ENCODE data around the gene FHIT. TPM values are rescaled to one million over a fixed set of nuclear protein-coding genes. Genes with fewer than 3 reads are reported as not detected.

Gene FHIT
- total and polyA plus RNA-seq, 10 of the 15 experiments (the other 5 are each of a cell fraction or from before 2014, with no cell fraction given): 4.2 to 14.9 (median 9.4) TPM

GRCh38 chr3:59935025-59935424 lies 1316.2 kb downstream of the FHIT start (continued):
- TF ChIP-seq ATF2 (IDR thresholded peaks at IDR 0.05; ENCODE audit: low read length): peak; percentile 78
- TF ChIP-seq PKNOX1 (IDR thresholded peaks at IDR 0.05): no peak
- TF ChIP-seq HCFC1 (IDR thresholded peaks at IDR 0.05; ENCODE audit: low read length): no peak
- TF ChIP-seq CREB1 (IDR thresholded peaks at IDR 0.05; ENCODE audit: low read depth): peak; percentile 55; the same call in 1 of the 2 replicates
- TF ChIP-seq IRF4 (IDR thresholded peaks at IDR 0.05; ENCODE audit: low read depth, low read length): peak; percentile 90
- TF ChIP-seq SUPT20H (IDR thresholded peaks at IDR 0.05; ENCODE audit: borderline replicate concordance, control insufficient read depth, low read depth, low read length): no peak
- peak; percentile 72; the same call in 1 of the 2 replicates for TF ChIP-seq CREM (IDR thresholded peaks at IDR 0.05; ENCODE audit: low read depth)
- TF ChIP-seq KLF5 (IDR thresholded peaks at IDR 0.05; ENCODE audit: partially characterized antibody): no peak
- no peak for TF ChIP-seq TAF1 (IDR thresholded peaks at IDR 0.05; ENCODE audit: borderline replicate concordance, low read depth, low read length)
- TF ChIP-seq ZBTB11 (CRISPR knock-in tag; IDR thresholded peaks at IDR 0.05): no peak
- no peak for TF ChIP-seq SUZ12 (IDR thresholded peaks at IDR 0.05; ENCODE audit: unreplicated experiment)
- TF ChIP-seq MYB (IDR thresholded peaks at IDR 0.05; ENCODE audit: borderline replicate concordance, low read depth, low read length): no peak
- 0 out of 2 replicates have a peak, but pooled peaks have one; percentile 52 for TF ChIP-seq TCF3 (IDR thresholded peaks at IDR 0.05; ENCODE audit: borderline replicate concordance, insufficient read depth, low read depth, low read length)
- peak in 1 of 2 experiments; percentile 76; a peak in 1 of 4 replicates for TF ChIP-seq ETV6 (conservative IDR thresholded peaks at IDR 0.05 in 1 of 2, IDR thresholded peaks at IDR 0.05 in 1 of 2; ENCODE audit: borderline replicate concordance in 1 of 2, low read depth in 1 of 2)
- no peak for TF ChIP-seq CBX5 (IDR thresholded peaks at IDR 0.05; ENCODE audit: low read depth)
- no peak for TF ChIP-seq REST (IDR thresholded peaks at IDR 0.05; ENCODE audit: low read depth, low read length)
- peak; percentile 49; the same call in 1 of the 2 replicates for TF ChIP-seq BCL11A (IDR thresholded peaks at IDR 0.05; ENCODE audit: low read depth, low read length)
- TF ChIP-seq ZNF24 (IDR thresholded peaks at IDR 0.05): no peak
- TF ChIP-seq TCF7 (IDR thresholded peaks at IDR 0.05; ENCODE audit: borderline replicate concordance): no peak
- no peak for TF ChIP-seq SMC3 (IDR thresholded peaks at IDR 0.05; ENCODE audit: borderline replicate concordance, low read length)
